ENCODE data around the gene CXXC5. TPM values are rescaled to one million over a fixed set of nuclear protein-coding genes. Genes with fewer than 3 reads are reported as not detected.

CXXC5 gene
- total and polyA plus RNA-seq, 2 experiments from 2014 or later, result 90.9 to 106 TPM

DNA sequence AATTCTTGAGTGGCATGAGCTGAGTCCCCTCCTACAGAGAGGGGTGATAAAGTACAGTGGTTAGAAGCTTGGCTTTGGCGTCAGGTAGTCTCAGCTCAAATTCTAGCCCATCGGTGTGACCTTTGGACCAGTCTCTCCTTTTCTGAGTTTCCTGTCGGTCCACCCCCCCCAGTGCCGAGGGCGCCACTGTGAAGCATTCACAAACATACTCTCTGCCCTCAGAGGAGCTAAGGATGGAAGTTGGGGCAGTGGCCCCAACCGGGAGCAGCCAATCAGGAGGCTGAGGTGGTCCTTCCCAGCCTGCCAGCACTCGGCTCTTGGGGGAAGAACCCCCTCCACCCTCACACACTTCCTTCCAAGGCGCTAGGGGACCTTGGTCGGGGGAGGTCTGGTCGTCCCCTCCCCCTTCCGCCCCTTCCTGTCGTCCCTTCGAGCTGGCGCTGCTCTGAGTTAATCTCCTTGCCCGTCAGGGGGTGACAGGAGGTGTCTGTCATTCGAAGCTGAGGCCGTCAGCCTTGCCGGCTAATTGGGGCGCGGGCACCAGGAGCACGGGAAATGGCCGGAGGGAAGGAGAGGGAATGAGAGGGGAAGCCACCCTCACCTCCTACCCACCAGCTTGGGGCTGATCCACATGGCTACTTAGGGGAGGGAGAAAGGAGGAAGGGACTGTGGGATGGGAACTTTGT is 53.0 kb downstream of the CXXC5 start:
- 8% methylated on average over 20 of the region's 22 CpGs for WGBS (ENCODE audit: low lambda C conversion rate, missing lambda C conversion rate)
- Histone ChIP-seq H3K4me1 (ENCODE audit: insufficient read depth) (peaks cover 44% of the 10 kb centered on the region), H3K4me3 (no peak overlapping the region)

GRCh38 chr5:139702548-139702947 is 54.4 kb downstream of the CXXC5 start:
- no peaks in the 10 kb centered on the region for H3K36me3 ChIP-seq (replicated peaks; ENCODE audit: insufficient read depth, low read depth)
- H3K79me2 ChIP-seq, result no peaks in the 10 kb centered on the region

More for the DNA sequence above, 53.0 kb downstream of the CXXC5 start:
- Histone ChIP-seq H3K9me2 (replicated peaks; ENCODE audit: insufficient read depth) (no peaks in the 10 kb centered on the region), H3K4me2 (peak overlapping the region; percentile 67), H3K79me2 (no peaks in the 10 kb centered on the region), H3K9me3 (ENCODE audit: low read depth) (no peaks in the 10 kb centered on the region), H3K27ac (peak overlapping the region; percentile 86), H4K20me1 (ENCODE audit: insufficient read depth, poor library complexity, severe bottlenecking) (no peaks in the 10 kb centered on the region), H3K36me3 (replicated peaks; ENCODE audit: insufficient read depth, low read depth) (no peaks in the 10 kb centered on the region), H3K27me3 (no peaks in the 10 kb centered on the region), H2AFZ (peak overlapping the region; percentile 13)
- TF ChIP-seq, protein P1, sequence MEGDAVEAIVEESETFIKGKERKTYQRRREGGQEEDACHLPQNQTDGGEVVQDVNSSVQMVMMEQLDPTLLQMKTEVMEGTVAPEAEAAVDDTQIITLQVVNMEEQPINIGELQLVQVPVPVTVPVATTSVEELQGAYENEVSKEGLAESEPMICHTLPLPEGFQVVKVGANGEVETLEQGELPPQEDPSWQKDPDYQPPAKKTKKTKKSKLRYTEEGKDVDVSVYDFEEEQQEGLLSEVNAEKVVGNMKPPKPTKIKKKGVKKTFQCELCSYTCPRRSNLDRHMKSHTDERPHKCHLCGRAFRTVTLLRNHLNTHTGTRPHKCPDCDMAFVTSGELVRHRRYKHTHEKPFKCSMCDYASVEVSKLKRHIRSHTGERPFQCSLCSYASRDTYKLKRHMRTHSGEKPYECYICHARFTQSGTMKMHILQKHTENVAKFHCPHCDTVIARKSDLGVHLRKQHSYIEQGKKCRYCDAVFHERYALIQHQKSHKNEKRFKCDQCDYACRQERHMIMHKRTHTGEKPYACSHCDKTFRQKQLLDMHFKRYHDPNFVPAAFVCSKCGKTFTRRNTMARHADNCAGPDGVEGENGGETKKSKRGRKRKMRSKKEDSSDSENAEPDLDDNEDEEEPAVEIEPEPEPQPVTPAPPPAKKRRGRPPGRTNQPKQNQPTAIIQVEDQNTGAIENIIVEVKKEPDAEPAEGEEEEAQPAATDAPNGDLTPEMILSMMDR (IDR thresholded peaks at IDR 0.05; ENCODE audit: poor library complexity), result no peak
- TF ChIP-seq EZH2phosphoT487 (IDR thresholded peaks at IDR 0.05; ENCODE audit: low read depth, severe bottlenecking, unreplicated experiment), result no peak
- TF ChIP-seq EZH2 (IDR thresholded peaks at IDR 0.05; ENCODE audit: borderline replicate concordance), result no peak
- peak; percentile 81 for DNase-seq (ENCODE audit: low spot score)

GRCh38 chr5:139704748-139705147 is 56.6 kb downstream of the CXXC5 start:
- no peak overlapping the region for H2AFZ ChIP-seq
- peaks cover 39% of the 10 kb centered on the region for H3K4me1 ChIP-seq (ENCODE audit: insufficient read depth)
- no peaks in the 10 kb centered on the region for H3K9me2 ChIP-seq (replicated peaks; ENCODE audit: insufficient read depth)
- no peaks in the 10 kb centered on the region for H4K20me1 ChIP-seq (ENCODE audit: insufficient read depth, poor library complexity, severe bottlenecking)
- 99% methylated on average over 4 of the region's 4 CpGs for WGBS (ENCODE audit: low lambda C conversion rate, missing lambda C conversion rate)
- H3K79me2 ChIP-seq, result no peaks in the 10 kb centered on the region
- H3K27ac ChIP-seq, result no peak overlapping the region
- no peaks in the 10 kb centered on the region for H3K9me3 ChIP-seq (ENCODE audit: low read depth)
- TF ChIP-seq, protein P1 (IDR thresholded peaks at IDR 0.05; ENCODE audit: poor library complexity), result no peak
- TF ChIP-seq EZH2 (IDR thresholded peaks at IDR 0.05; ENCODE audit: borderline replicate concordance), result no peak
- no peak for TF ChIP-seq EZH2phosphoT487 (IDR thresholded peaks at IDR 0.05; ENCODE audit: low read depth, severe bottlenecking, unreplicated experiment)
- no peaks in the 10 kb centered on the region for H3K36me3 ChIP-seq (replicated peaks; ENCODE audit: insufficient read depth, low read depth)
- no peak overlapping the region for H3K4me2 ChIP-seq
- no peak overlapping the region for H3K4me3 ChIP-seq
- DNase-seq (ENCODE audit: low spot score), result no peak
- no peaks in the 10 kb centered on the region for H3K27me3 ChIP-seq

More at GRCh38 chr5:139702548-139702947, 54.4 kb downstream of the CXXC5 start:
- H3K4me2 ChIP-seq, result no peak overlapping the region
- no peaks in the 10 kb centered on the region for H4K20me1 ChIP-seq (ENCODE audit: insufficient read depth, poor library complexity, severe bottlenecking)
- no peaks in the 10 kb centered on the region for H3K27me3 ChIP-seq
- H3K4me1 ChIP-seq (ENCODE audit: insufficient read depth), result peaks cover 35% of the 10 kb centered on the region
- no peaks in the 10 kb centered on the region for H3K9me2 ChIP-seq (replicated peaks; ENCODE audit: insufficient read depth)
- H3K4me3 ChIP-seq, result no peak overlapping the region
- no peaks in the 10 kb centered on the region for H3K9me3 ChIP-seq (ENCODE audit: low read depth)
- H2AFZ ChIP-seq, result no peak overlapping the region
- WGBS (ENCODE audit: low lambda C conversion rate, missing lambda C conversion rate), result 94% methylated on average over 3 of the region's 3 CpGs
- DNase-seq (ENCODE audit: low spot score), result no peak
- H3K27ac ChIP-seq, result no peak overlapping the region
- TF ChIP-seq EZH2phosphoT487 (IDR thresholded peaks at IDR 0.05; ENCODE audit: low read depth, severe bottlenecking, unreplicated experiment) (no peak), EZH2 (IDR thresholded peaks at IDR 0.05; ENCODE audit: borderline replicate concordance) (no peak)
- TF ChIP-seq, protein P1 (IDR thresholded peaks at IDR 0.05; ENCODE audit: poor library complexity), result no peak
